Measurements from ENCODE around the gene MRPL53. TPM values are rescaled to one million over a fixed set of nuclear protein-coding genes. Genes with fewer than 3 reads are reported as not detected.
"Not testable (repeated sequence)": the region's sequence is repeated elsewhere in the genome, so short reads cannot be mapped to it uniquely, and the experiment has no call there.

MRPL53 gene
- polyA plus RNA-seq, 5 donors: 37.7 to 68.9 (median 40.5) TPM

GRCh38 chr2:74457129-74457548 lies 15.3 kb downstream of the MRPL53 start:
- peak in 1 of 2 donors; percentile 29 for DNase-seq

GRCh38 chr2:74454654-74455511 lies 17.6 kb downstream of the MRPL53 start, which contains the start of gene INO80B:
Gene INO80B, plus strand, starts transcription at chr2:74455087. Its CDS starts 30 bp downstream, at chr2:74455117.
- peak; percentile 96 to 98 for DNase-seq

GRCh38 chr2:74450570-74451190 lies 21.8 kb downstream of the MRPL53 start:
- DNase-seq: no peak

GRCh38 chr2:74448771-74449170 lies 23.7 kb downstream of the MRPL53 start:
- DNase-seq: no peak

GRCh38 chr2:74447230-74447999 lies 25.1 kb downstream of the MRPL53 start:
- DNase-seq: no peak

- no peak for DNase-seq
Measured at GRCh38 chr2:74444498-74445318, 27.8 kb downstream of the MRPL53 start.

GRCh38 chr2:74442483-74443297 lies 29.8 kb downstream of the MRPL53 start:
- DNase-seq: not testable (repeated sequence)

GRCh38 chr2:74441690-74442482 lies 30.6 kb downstream of the MRPL53 start, which contains the start of gene RTKN:
Gene RTKN, minus strand, starts transcription at chr2:74441937. Its CDS starts 121 bp downstream, at chr2:74441816.
- peak; percentile 45 to 55 for DNase-seq

GRCh38 chr2:74441170-74441689 lies 31.2 kb downstream of the MRPL53 start:
- peak in 1 of 2 donors; percentile 28 for DNase-seq

- DNase-seq: peak; percentile 94
Measured at GRCh38 chr2:74440378-74441169, 31.9 kb downstream of the MRPL53 start.

- peak; percentile 77 to 78 for DNase-seq
Measured at GRCh38 chr2:74439803-74440377, 32.6 kb downstream of the MRPL53 start.

GRCh38 chr2:74439373-74439772 lies 33.1 kb downstream of the MRPL53 start:
- no peak for DNase-seq

GRCh38 chr2:74438248-74438647 lies 34.2 kb downstream of the MRPL53 start:
- no peak for DNase-seq

- DNase-seq: no peak
Measured at GRCh38 chr2:74436848-74437695, 35.4 kb downstream of the MRPL53 start.

GRCh38 chr2:74436111-74436805 lies 36.2 kb downstream of the MRPL53 start:
- DNase-seq: no peak

- DNase-seq: no peak
Measured at GRCh38 chr2:74430502-74430901, 42.0 kb downstream of the MRPL53 start.
